Amygdala (tissue), 56 donors: Measurements from ENCODE around the gene ATOH7.

Experiments used
- DNase-seq, 56 donors: peaks; one replicate each; lab custom pipeline; 2025; lab: John Stamatoyannopoulos, UW

Gene ATOH7

GRCh38 chr10:68185085-68185484, 46.8 kb downstream of the ATOH7 start:
- DNase-seq: no peak

- no peak for DNase-seq
These were observed 47.4 kb downstream of the ATOH7 start for GRCh38 chr10:68184546-68184945.
